IPS DF 4.7 (cell line): ENCODE measurements around the gene RASGRP3.
A peak's percentile ranks its signal among the peaks of the same experiment; 100 is the strongest.

Experiments
- DNase-seq: peaks from one replicate; pipeline ENCODE4 v3.0.0-alpha.2; 2013; ENCODE audit warnings: low spot score; ENCODE audit errors: extremely low read depth

The RASGRP3 gene

GRCh38 chr2:33577668-33578067, 101.2 kb downstream of the RASGRP3 start:
- no peak for DNase-seq

- no peak for DNase-seq
Observed at GRCh38 chr2:33579227-33579626, 102.8 kb downstream of the RASGRP3 start.

GRCh38 chr2:33581872-33582271, 105.4 kb downstream of the RASGRP3 start:
- DNase-seq: no peak

GRCh38 chr2:33583194-33583938, 106.9 kb downstream of the RASGRP3 start:
- DNase-seq: no peak

GRCh38 chr2:33586766-33587165, 110.3 kb downstream of the RASGRP3 start:
- no peak for DNase-seq

- no peak for DNase-seq
Observed at GRCh38 chr2:33588232-33588631, 111.8 kb downstream of the RASGRP3 start.

GRCh38 chr2:33589444-33589843, 113.0 kb downstream of the RASGRP3 start:
- DNase-seq: no peak

- no peak for DNase-seq
Observed at GRCh38 chr2:33595385-33595784, 118.9 kb downstream of the RASGRP3 start.

GRCh38 chr2:33597026-33597425, 120.6 kb downstream of the RASGRP3 start:
- no peak for DNase-seq

- DNase-seq: no peak
Observed at GRCh38 chr2:33598561-33599174, 122.2 kb downstream of the RASGRP3 start.

- DNase-seq: peak; percentile 91
Observed at GRCh38 chr2:33599175-33599942, 122.9 kb downstream of the RASGRP3 start, which contains the start of gene FAM98A. TSS of gene FAM98A (minus strand) at chr2:33599299. CDS start at chr2:33599221, 78 bp downstream.

GRCh38 chr2:33599943-33600192, 123.4 kb downstream of the RASGRP3 start:
- DNase-seq: no peak

- no peak for DNase-seq
Observed at GRCh38 chr2:33602201-33602830, 125.9 kb downstream of the RASGRP3 start.

GRCh38 chr2:33603416-33603815, 127.0 kb downstream of the RASGRP3 start:
- DNase-seq: no peak

GRCh38 chr2:33605056-33605455, 128.6 kb downstream of the RASGRP3 start:
- DNase-seq: no peak

GRCh38 chr2:33606100-33606499, 129.7 kb downstream of the RASGRP3 start:
- no peak for DNase-seq

GRCh38 chr2:33606622-33607021, 130.2 kb downstream of the RASGRP3 start:
- no peak for DNase-seq

- peak; percentile 75 for DNase-seq
Observed at GRCh38 chr2:33607251-33607721, 130.8 kb downstream of the RASGRP3 start.

GRCh38 chr2:33607905-33608304, 131.5 kb downstream of the RASGRP3 start:
- DNase-seq: no peak

- DNase-seq: no peak
Observed at GRCh38 chr2:33614190-33614589, 137.7 kb downstream of the RASGRP3 start.
